Right ventricle myocardium superior (tissue), 1 donor: ENCODE data around the gene TAS2R31. TPM values are rescaled to one million over a fixed set of nuclear protein-coding genes. Genes with fewer than 3 reads are reported as not detected.
A peak's percentile ranks its signal among the peaks of the same experiment; 100 is the strongest.
"Not testable (repeated sequence)": the region's sequence is repeated elsewhere in the genome, so short reads cannot be mapped to it uniquely, and the experiment has no call there.

Experiments
- ATAC-seq: fragments of 200-7000 bp; cut with Tn5 transposase; one replicate; pipeline ENCODE4 v1.9.1; 2020; ENCODE audit warnings: mild to moderate bottlenecking; ENCODE audit not compliant: poor library complexity
- DNase-seq: peaks from one replicate; pipeline ENCODE4 v3.0.0-alpha.2; 2020
- intact Hi-C: fragments of 100-400 bp; cut with DNase I; formaldehyde crosslinking; loops from one replicate; pipeline ENCODE4 v1.11.2; 2022
- long read RNA-seq: library from polyadenylated mRNA; unstranded; transcript quantifications from one replicate; pipeline ENCODE4 v2.0.0, GENCODE V29; 2021
- total RNA-seq: library from RNA; stranded (reverse); fragmentation: NEBNext Ultra II Directional; extraction: Animal tissue kit (Norgen Biotek cat#: 25700); gene quantifications from one replicate; pipeline ENCODE4 v1.2.1, GENCODE V29; 2021
- donor health status: DM: no; HTN: yes; CAD: no; lungs with severe emphysema.

Gene TAS2R31, protein sequence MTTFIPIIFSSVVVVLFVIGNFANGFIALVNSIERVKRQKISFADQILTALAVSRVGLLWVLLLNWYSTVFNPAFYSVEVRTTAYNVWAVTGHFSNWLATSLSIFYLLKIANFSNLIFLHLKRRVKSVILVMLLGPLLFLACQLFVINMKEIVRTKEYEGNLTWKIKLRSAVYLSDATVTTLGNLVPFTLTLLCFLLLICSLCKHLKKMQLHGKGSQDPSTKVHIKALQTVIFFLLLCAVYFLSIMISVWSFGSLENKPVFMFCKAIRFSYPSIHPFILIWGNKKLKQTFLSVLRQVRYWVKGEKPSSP
- 0.38 TPM for total RNA-seq
- long read RNA-seq, result 0 reads

DNA sequence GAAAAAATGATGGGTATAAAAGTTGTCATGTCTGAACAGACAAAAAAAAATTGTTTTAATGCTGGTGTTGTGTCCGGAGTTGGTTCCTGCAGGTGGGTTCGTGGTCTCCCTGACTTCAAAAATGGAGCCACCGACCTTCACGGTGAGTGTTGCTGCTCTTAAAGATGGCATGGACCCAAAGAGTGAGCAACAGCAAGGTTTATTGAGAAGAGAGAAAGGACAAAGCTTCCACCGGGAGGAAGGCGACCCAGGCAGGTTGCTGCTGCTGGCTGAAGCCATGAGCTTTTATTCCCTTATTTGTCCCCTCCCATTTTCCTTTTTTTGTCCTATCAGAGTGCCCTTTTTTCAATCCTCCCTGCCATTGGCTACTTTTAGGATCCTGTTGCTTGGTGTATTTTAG lies at the start of gene TAS2R31:
TAS2R31 (minus strand) TSS at position 101 of the 400 bp plus-strand sequence; CDS start at position 29, 72 bp downstream.
- no peak for ATAC-seq
- no peak for DNase-seq
- intact Hi-C loops, result no loop called here

DNA sequence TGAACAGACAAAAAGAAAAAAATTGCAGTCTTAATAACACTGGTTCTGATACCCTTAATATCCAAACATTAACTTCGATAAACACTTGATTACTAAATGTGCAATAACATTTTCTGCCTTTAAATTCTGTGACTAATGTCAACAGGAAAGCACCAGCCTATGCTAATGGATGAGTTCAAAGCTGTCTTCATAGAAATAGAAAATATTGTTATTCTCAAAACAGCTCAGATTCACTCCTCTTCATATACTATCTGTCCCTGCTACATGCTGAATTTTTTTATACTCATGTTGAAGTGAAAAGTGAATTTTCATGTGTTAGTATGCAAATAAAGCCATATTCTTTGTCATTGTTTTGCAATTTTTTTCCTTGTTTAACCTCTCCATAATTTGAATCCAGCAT lies 47.0 kb upstream of the TAS2R31 start:
- no peak for DNase-seq
- ATAC-seq, result no peak
- intact Hi-C loops, result no loop called here

DNA sequence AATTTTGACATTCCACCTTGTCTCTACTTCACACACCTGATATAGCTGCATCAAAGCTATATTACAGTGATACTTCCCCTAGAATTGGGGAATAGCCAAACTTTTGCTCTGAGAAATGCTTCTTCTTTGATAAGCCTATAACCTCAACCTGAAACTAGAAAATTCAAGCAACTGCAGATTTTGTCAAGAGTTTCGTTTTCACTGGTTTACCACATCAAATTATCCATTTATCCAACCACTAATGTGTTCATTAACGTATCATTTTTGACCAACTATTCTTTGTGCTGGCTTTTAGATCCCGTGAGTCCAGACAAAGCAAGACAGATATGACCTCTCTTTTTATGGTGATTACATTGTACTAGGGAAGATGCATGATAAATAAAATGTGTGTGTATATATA lies 44.4 kb upstream of the TAS2R31 start:
- no peak for DNase-seq
- intact Hi-C loops, result no loop called here

DNA sequence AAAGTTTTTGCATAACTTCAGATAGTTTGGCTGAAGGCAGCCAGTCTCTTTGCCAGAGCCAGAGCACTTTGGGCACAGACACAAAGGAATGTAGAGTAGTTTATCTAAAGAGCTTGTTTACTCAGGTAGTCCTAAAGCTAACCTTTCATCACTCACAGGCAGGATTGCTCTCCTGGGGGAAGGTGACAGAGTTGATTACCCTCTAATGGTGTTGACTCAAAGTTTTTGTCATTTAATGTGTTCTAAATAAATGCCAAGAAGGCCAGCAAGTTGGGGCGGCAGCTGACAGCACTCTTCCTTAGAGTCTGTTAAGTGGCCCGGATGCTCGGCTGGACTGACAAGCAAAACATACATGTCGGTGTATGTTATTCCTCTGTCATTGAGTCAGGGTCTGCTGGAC lies 40.2 kb upstream of the TAS2R31 start:
- intact Hi-C loops, result loop anchor here (5.0 kb wide), 1 partner anchor 54 kb away; no protein-coding TSS in a partner anchor
- no peak for DNase-seq
- ATAC-seq, result no peak

More for the DNA sequence above, 44.4 kb upstream of the TAS2R31 start:
- ATAC-seq, result no peak

DNA sequence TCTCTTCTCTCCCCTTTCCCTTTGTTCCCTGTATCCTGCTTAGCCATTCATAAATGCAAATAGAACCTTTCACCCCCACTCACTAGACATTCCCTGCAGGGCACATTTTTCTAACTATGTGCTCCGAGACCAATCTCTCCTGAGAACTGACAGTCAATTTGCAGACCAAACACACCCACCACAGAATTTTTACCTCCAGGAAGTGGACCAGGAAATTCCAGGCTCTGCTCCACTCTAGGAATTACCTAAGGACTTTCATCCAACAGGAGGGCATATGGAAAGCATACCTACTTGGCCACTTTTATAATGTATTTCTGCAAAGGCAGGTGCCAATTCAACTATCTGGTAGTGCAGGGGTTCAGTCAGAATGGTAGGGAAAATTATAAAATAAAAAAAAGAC lies 39.8 kb upstream of the TAS2R31 start:
- intact Hi-C loops, result loop anchor here (5.0 kb wide), 1 partner anchor 54 kb away; no protein-coding TSS in a partner anchor
- no peak for DNase-seq
- no peak for ATAC-seq

DNA sequence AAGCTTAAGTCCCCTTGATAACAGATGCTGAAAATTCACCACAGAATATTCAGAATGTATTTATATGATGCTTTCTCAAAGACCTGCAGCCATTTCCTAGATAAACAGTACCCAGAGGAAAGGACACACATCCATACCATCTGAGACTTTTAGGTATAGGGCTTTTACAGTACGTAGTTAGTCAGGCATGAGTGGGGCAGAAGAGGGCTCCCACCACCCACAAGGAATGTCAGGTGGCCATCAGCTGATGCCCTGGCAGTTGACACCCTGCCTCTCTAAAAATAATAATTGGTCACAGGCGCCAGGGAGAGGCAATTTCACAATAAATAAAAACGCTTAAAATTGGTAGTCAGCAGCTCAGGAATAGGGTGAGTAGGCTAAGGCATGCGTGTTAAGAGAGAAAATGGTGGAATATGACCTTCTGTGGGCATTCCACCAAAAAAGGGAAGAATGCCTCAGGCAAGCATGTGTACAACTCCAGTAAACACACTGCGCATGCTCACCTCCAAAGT lies 38.7 kb upstream of the TAS2R31 start:
- intact Hi-C loops, result loop anchor here (5.0 kb wide), 1 partner anchor 53 kb away; no protein-coding TSS in a partner anchor
- ATAC-seq (no peak), DNase-seq (no peak)

DNA sequence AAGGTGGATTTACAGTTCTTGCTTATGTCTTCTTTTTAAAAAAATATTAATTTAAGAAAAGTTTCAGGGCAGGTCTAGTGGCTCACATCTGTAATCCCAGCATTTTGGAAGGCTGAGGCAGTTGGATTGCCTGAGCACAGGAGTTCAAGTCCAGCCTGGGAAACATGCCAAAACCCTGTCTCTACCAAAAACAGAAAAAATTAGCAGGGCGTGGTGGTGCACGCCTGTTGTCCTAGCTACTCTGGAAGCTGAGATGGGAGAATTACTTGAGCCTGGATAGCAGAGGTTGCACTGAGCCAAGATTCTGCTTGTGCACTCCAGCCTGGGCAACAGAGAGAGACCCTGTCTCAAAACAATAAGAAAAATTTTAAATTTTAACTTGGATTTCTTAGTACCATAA lies 36.3 kb upstream of the TAS2R31 start:
- DNase-seq (no peak), ATAC-seq (peak; percentile 94)
- intact Hi-C loops, result no loop called here

DNA sequence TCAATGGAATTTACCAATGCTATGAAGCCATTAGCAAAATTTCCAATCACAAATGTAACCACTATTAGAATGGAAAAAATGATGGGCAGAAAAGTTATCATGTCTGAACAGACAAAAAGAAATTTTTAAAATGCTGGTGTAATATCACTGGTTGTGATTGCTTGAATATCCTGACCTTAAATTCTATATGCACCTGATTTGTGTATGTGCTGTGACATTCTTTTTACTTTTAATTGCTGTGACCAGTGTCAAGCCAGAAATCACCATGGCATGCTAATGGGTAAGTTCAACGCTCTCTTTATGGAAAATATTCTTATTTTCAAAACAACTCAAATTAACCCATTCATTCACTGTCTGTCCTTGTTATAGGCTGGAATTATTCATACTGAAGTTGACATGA lies 31.0 kb upstream of the TAS2R31 start, which contains the start of gene TAS2R46:
TAS2R46 (minus strand) TSS at position 101 of the 400 bp plus-strand sequence; CDS start at position 101, 0 bp downstream.
- ATAC-seq, DNase-seq, intact Hi-C loops: not testable (repeated sequence)

DNA sequence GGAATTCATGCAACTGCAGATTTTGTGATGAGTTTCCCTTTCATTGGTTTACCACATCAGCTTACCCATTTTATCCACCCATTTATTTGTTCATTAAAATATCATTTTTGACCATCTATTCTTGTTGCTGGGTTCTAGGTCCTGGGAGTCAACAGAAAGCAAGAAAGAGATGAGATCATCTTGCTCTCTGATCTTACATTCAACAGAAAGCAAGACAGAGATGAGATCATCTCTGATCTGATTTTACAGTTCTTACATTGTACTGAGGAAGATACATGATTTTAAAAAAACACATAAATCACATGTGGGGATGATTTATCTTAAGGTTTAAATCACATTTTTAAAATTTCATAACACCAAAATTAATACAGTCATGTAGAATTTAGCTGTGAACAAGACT lies 28.6 kb upstream of the TAS2R31 start:
- intact Hi-C loops, result no loop called here
- no peak for DNase-seq
- ATAC-seq, result no peak

DNA sequence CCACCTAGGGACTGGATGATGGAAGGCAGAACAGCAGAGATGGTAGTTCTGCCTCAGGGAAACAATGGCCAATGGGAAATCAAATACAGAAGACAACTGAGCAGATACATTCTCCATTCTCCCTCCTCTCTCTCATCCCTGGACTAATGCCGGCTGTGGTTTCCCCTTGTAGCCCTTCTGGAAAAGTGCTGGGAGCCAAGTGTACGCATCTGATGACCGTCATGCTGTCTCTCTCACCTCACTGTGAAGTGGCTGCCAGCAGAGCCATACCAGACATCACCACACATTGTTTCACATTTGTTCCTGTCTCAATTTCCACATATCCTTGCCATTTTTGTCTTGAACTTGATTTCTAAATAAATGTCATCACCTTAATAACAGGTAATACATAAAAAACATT lies 27.8 kb upstream of the TAS2R31 start:
- ATAC-seq, result peak; percentile 89
- intact Hi-C loops, result no loop called here
- DNase-seq, result no peak

DNA sequence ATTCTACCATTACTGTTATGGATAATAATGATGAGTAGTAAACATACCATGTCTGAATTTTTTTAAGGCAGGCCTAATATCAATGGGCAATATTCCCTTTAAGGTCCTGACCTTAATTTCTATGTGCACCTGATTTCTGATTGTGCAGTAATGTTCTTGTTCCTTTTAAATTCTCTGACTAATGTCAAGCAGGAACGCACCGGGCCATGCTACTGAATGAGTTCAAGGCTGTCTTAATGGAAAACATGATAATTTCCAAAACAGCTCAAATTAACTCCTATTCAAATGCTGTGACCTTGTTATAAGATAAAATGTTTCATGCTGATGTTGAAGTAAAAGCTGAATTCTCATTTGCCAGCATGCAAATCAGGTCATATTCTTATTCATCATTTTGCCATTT lies 24.1 kb upstream of the TAS2R31 start:
- intact Hi-C loops, result no loop called here
- no peak for ATAC-seq
- no peak for DNase-seq

DNA sequence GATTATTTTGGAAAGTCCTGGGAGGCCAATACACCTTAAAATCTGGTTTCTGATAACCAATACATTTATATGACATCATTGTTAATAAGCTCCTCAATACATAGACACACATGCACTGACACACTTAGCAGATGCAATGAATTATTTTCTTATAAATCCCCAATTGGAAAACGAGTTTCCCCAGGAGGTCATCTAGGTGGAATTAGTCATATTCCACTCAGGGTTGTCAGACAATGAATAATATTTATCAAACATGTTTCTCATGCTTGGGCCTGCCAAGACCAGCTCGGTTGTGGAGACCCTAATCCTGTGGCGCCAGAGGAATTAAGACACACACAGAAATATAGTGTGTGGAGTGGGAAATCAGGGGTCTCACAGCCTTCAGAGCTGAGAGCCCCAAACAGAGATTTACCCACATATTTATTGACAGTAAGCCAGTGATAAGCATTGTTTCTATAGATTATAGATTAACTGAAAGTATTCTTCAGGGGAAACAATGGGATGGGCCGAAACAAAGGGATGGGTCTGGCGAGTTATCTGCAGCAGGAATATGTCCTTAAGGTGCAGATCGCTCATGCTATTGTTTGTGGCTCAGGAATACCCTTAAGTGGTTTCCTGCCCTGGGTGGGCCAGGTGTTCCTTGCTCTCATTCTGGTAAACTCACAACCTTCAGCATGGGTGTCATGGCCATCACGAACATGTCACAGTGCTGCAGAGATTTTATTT lies 18.8 kb upstream of the TAS2R31 start:
- DNase-seq, intact Hi-C loops, ATAC-seq: not testable (repeated sequence)

DNA sequence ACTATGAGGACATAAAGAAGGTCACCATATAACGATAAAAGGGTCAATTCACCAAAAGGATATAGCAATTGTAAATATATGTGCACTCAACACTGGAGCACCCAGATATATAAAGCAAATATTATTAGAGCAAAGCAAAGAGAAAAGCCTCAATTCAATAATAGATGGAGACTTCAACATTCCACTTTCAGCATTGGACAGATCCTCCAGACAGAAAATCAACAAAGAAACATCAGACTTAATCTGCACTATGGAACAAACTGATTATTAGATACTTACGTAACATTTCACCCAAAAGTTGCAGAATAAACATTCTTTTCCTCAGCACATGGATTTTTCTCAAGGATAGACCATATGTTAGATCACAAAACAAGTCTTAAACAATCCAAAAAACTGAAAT lies 10.2 kb upstream of the TAS2R31 start:
- DNase-seq, intact Hi-C loops, ATAC-seq: not testable (repeated sequence)

DNA sequence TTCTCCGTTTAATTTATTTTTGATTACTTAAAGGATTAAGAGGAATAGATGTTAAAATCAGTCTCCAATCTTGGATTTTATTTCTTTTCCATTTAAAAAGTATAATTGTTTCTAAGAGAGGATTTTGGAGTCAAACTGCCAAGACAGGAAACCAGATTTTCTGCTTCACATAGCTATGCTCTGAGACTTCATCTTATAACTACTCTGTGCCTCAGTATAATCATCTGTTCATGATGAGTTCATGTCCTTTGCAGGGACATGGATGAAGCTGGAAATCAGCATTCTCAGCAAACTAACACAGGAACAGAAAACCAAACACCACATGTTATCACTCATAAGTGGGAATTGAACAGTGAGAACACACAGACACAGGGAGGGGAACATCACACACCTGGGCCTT lies 9.0 kb upstream of the TAS2R31 start:
- intact Hi-C loops, result no loop called here
- ATAC-seq (no peak), DNase-seq (no peak)

DNA sequence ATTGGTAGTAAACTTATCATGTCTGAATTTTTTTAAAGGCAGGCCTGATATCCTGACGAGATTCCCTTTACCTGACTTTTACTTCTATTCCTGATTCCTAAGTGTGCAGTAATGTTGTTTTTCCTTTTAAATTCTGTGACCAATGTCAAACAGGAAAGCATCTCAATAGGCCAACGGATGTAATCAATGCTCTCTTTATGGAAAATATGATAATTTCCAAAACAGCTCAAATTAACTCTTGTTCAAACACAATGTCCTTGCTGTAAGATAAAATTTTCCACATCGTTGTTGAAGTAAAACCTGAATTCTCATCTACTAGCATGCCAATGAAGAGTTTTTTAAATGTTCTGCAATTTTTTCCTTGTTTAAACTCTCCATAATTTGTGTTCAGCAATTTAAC lies 8.0 kb upstream of the TAS2R31 start:
- no peak for DNase-seq
- intact Hi-C loops, result no loop called here
- no peak for ATAC-seq

DNA sequence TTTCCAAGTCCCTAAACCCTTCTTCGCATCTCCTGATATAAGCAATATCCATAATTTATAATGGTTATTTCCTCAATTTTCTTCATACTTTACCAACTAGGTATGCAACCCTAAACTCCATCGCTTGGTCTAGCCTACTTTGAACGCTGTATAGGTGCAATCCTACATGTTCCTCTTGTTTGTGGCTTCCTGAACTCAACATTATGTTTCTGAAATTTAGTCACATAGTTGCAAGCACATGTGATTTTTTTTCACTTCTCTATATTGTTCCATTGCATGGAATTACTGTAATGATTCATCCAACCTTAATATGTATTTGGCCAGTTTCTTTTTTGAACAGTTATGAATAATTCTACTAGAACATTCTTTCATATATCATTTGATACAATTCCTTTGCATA lies 2.8 kb upstream of the TAS2R31 start:
- intact Hi-C loops, DNase-seq, ATAC-seq: not testable (repeated sequence)

DNA sequence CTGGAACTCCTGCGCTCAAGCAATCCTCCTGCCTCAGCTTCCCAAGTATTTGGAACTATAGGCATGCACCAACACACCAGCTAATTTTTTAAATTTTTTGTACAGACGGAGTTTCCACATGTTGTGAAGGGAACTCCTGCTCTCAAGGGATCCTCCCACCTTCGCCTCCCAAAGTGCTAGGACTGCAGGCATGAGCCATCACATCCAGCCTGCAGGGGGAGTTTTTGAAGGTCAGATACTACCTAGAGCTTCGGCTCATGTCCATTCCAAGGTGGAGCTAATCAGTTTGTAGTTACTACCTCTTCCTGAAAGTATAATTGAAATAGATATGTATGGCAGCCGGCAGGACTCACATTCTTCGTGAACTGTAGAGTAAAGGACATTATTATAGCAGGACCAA lies 5.1 kb downstream of the TAS2R31 start:
- ATAC-seq (no peak), DNase-seq (no peak)
- intact Hi-C loops, result no loop called here

DNA sequence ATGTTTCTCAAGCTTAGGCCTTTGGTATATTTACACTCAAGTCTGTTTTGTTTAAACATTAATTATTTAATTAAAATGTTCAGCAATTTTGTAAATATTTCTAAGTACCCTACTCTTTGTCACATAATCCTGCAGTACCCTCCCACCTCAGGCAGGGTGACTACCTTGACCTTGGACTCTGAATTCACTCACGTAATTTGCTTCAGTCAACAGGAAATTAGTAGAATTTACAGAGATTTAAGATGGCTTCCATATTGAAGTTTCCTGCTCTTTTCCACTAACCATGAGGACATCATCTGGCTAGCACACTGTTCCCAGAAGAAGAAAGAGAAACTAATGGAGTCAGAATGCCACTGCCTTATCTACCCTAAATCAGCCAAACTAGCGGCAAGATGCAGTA lies 7.8 kb downstream of the TAS2R31 start:
- DNase-seq (no peak), ATAC-seq (no peak)
- intact Hi-C loops, result no loop called here

DNA sequence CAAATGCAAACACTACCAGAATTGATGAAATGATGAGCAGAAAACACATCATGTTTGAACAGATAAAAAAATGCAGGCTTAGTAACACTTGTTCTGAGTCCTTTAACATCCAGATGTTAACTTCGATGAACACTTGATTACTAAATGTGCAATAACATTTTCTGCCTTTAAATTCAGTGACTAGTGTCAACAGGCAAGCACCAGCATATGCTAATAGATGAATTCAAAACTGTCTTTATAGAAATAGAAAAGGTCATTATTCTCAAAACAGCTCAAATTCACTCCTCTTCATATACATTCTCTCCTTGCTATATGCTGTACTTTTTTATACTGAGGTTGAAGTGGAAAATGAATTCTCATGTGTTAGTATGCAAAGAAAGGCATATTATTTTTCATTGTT lies 8.7 kb downstream of the TAS2R31 start, which contains the start of gene TAS2R19:
TAS2R19 (minus strand) TSS at position 101 of the 400 bp plus-strand sequence; CDS start at position 52, 49 bp downstream.
- intact Hi-C loops, result no loop called here
- no peak for DNase-seq
- no peak for ATAC-seq
